ENCODE data around the gene HACE1.

- TF ChIP-seq POLR2A (IDR thresholded peaks at IDR 0.05) = no peak
- no peak for TF ChIP-seq CTCF (IDR thresholded peaks at IDR 0.05)
Observed at GRCh38 chr6:104754788-104755409, 104.8 kb downstream of the HACE1 start.

All from body of pancreas (tissue), 4 donors.